ENCODE data around the gene CSF2. TPM values are rescaled to one million over a fixed set of nuclear protein-coding genes. Genes with fewer than 3 reads are reported as not detected.

CSF2 gene
- total and polyA plus RNA-seq, 2 of the 13 experiments (the other 11 are each of a cell fraction or from before 2014, with no cell fraction given) = not detected

- DNase-seq (ENCODE audit: low spot score) = no peak
- no peak overlapping the region for H3K4me3 ChIP-seq (replicated peaks in 1 of 3; ENCODE audit: insufficient read depth in 1 of 3, low read depth in 2 of 3, low read length in 3 of 3)
- H3K27ac ChIP-seq (ENCODE audit: extremely low read length, insufficient read depth, low read length) = no peak overlapping the region
- TF ChIP-seq JARID2 (CRISPR knock-in tag; IDR thresholded peaks at IDR 0.05; ENCODE audit: insufficient replicate concordance) (no peak), CEBPB (IDR thresholded peaks at IDR 0.05; ENCODE audit: borderline replicate concordance, low read depth, low read length) (0 out of 2 replicates have a peak, but pooled peaks have one; percentile 1)
- H2AFZ ChIP-seq (ENCODE audit: low read length) = no peak overlapping the region
- no peak for ATAC-seq
- no TSS peak for BruUV-seq (replicated peaks)
- ChIA-PET POLR2A (no interaction called here), CTCF (ENCODE audit: low intra/inter-chr PET ratio, low total read pairs) (no interaction called here)
- intact Hi-C loops (cut with micrococcal nuclease; ENCODE audit: unreplicated experiment) (loop anchor here (5.0 kb wide), 1 partner anchor 108 kb away; no protein-coding TSS in a partner anchor), in situ Hi-C loops (cut with HindIII; ENCODE audit: extremely low pct_ligation_motif_present, low pct_unique_long_range_greater_than_20kb) (no loop called here)
- H3K9ac ChIP-seq (ENCODE audit: insufficient read depth, low read depth, low read length) = no peak overlapping the region
- no peaks in the 10 kb centered on the region for H4K20me1 ChIP-seq (ENCODE audit: insufficient read depth, low read length)
- no peak overlapping the region for H3K4me2 ChIP-seq (ENCODE audit: low read depth, low read length)
- 50% methylated on average over 1 of the region's 10 CpGs for WGBS (ENCODE audit: low lambda C conversion rate)
- no peak for FAIRE-seq
- H3K4me1 ChIP-seq (ENCODE audit: insufficient read depth, low read length) = peaks cover 28% of the 10 kb centered on the region
- no peaks in the 10 kb centered on the region for H3K79me2 ChIP-seq (ENCODE audit: insufficient read depth, low read length)
- no peaks in the 10 kb centered on the region for H3K9me3 ChIP-seq (ENCODE audit: low read length)
- peaks cover 7 to 54% of the 10 kb centered on the region in 2 experiments; a peak in 3 of 5 replicates for H3K27me3 ChIP-seq (ENCODE audit: control insufficient read depth in 1 of 2, insufficient read depth in 2 of 2, low read length in 2 of 2)
- H3K36me3 ChIP-seq (replicated peaks in 1 of 2; ENCODE audit: control insufficient read depth in 1 of 2, insufficient read depth in 2 of 2, low read length in 2 of 2) = no peaks in the 10 kb centered on the region
Measured at GRCh38 chr5:132069561-132069960, 4.0 kb upstream of the CSF2 start.

- H2AFZ ChIP-seq (ENCODE audit: low read length) = no peak overlapping the region
- DNase-seq (ENCODE audit: low spot score) = no peak
- POLR2A ChIA-PET = no interaction called here
- peaks cover 7 to 54% of the 10 kb centered on the region in 2 experiments; a peak in 3 of 5 replicates for H3K27me3 ChIP-seq (ENCODE audit: control insufficient read depth in 1 of 2, insufficient read depth in 2 of 2, low read length in 2 of 2)
- CTCF ChIA-PET (ENCODE audit: low intra/inter-chr PET ratio, low total read pairs) = no interaction called here
- H3K36me3 ChIP-seq (replicated peaks in 1 of 2; ENCODE audit: control insufficient read depth in 1 of 2, insufficient read depth in 2 of 2, low read length in 2 of 2) = no peaks in the 10 kb centered on the region
- BruUV-seq (replicated peaks) = no TSS peak
- no peak overlapping the region for H3K9ac ChIP-seq (ENCODE audit: insufficient read depth, low read depth, low read length)
- H3K79me2 ChIP-seq (ENCODE audit: insufficient read depth, low read length) = no peaks in the 10 kb centered on the region
- H3K27ac ChIP-seq (ENCODE audit: extremely low read length, insufficient read depth, low read length) = no peak overlapping the region
- peaks cover 28% of the 10 kb centered on the region for H3K4me1 ChIP-seq (ENCODE audit: insufficient read depth, low read length)
- no peak for FAIRE-seq
- H3K9me3 ChIP-seq (ENCODE audit: low read length) = no peaks in the 10 kb centered on the region
- intact Hi-C loops (cut with micrococcal nuclease; ENCODE audit: unreplicated experiment) (loop anchor here (5.0 kb wide), 1 partner anchor 107 kb away; no protein-coding TSS in a partner anchor), in situ Hi-C loops (cut with HindIII; ENCODE audit: extremely low pct_ligation_motif_present, low pct_unique_long_range_greater_than_20kb) (no loop called here)
- 38% methylated on average over 1 of the region's 3 CpGs for WGBS (ENCODE audit: low lambda C conversion rate)
- no peaks in the 10 kb centered on the region for H4K20me1 ChIP-seq (ENCODE audit: insufficient read depth, low read length)
- ATAC-seq = no peak
- no peak overlapping the region for H3K4me2 ChIP-seq (ENCODE audit: low read depth, low read length)
- no peak for TF ChIP-seq MED8 (CRISPR knock-in tag; IDR thresholded peaks at IDR 0.05; ENCODE audit: insufficient replicate concordance)
- 0 out of 2 replicates have a peak, but pooled peaks have one; percentile 7 for TF ChIP-seq ZNF629 (CRISPR knock-in tag; conservative IDR thresholded peaks at IDR 0.05)
- H3K4me3 ChIP-seq (replicated peaks in 1 of 3; ENCODE audit: insufficient read depth in 1 of 3, low read depth in 2 of 3, low read length in 3 of 3) = no peak overlapping the region
Measured at GRCh38 chr5:132069994-132070393, 3.6 kb upstream of the CSF2 start.
